BJ (cell line): ENCODE data around the gene HOXC6. TPM values are rescaled to one million over a fixed set of nuclear protein-coding genes. Genes with fewer than 3 reads are reported as not detected.

Experiments
- CTCF ChIA-PET: fragments of 350-600 bp; formaldehyde crosslinking; extraction: SDS; loops from one replicate; lab custom pipeline; 2021; ENCODE audit warnings: antibody characterized with exemption, inconsistent platforms; lab: Yijun Ruan, JAX
- POLR2A ChIA-PET: fragments of 300-600 bp; sonication (Branson Sonifier 250); formaldehyde crosslinking; extraction: SDS; loops from one replicate; lab custom pipeline; 2021; ENCODE audit warnings: antibody characterized with exemption; lab: Charles Lee
- DNase-seq: peaks from one replicate; pipeline ENCODE4 v3.0.0-alpha.2; 2011; ENCODE audit warnings: low read depth
- H3K27me3 ChIP-seq: 2 replicates; pipeline ENCODE4 v1.6.0; 2011; ENCODE audit warnings: low read length; ENCODE audit not compliant: control insufficient read depth, insufficient read depth
- H3K36me3 ChIP-seq: 2 replicates; pipeline ENCODE4 v1.5.1; 2011; ENCODE audit warnings: low read length; ENCODE audit not compliant: control insufficient read depth, insufficient read depth
- H3K4me3 ChIP-seq: 2 replicates; pipeline ENCODE4 v1.5.1; 2011; ENCODE audit warnings: low read depth, mild to moderate bottlenecking, control low read depth, low read length
- polyA plus RNA-seq: library from polyadenylated mRNA; depleted of rRNA; stranded (reverse); fragments of >200 nt; gene quantifications from 2 replicates; pipeline ENCODE4 v1.2.3, GENCODE V29; 2011
- TF ChIP-seq, protein P1 (sequence below): IDR thresholded peaks from 2 replicates; pipeline ENCODE4 v1.5.1; 2011; ENCODE audit warnings: low read depth, mild to moderate bottlenecking, control low read depth, inconsistent platforms, low read length, moderate library complexity; ENCODE audit not compliant: insufficient read depth

HOXC6 gene
- polyA plus RNA-seq, 1 experiment, result 5.9 TPM

- ChIA-PET POLR2A (no interaction called here), CTCF (no interaction called here)
- peaks cover 10% of the 10 kb centered on the region for H3K27me3 ChIP-seq
- H3K36me3 ChIP-seq, result no peaks in the 10 kb centered on the region; the same call in 1 of the 2 replicates
- no peak for DNase-seq
- H3K4me3 ChIP-seq, result no peak overlapping the region
- TF ChIP-seq, protein P1, sequence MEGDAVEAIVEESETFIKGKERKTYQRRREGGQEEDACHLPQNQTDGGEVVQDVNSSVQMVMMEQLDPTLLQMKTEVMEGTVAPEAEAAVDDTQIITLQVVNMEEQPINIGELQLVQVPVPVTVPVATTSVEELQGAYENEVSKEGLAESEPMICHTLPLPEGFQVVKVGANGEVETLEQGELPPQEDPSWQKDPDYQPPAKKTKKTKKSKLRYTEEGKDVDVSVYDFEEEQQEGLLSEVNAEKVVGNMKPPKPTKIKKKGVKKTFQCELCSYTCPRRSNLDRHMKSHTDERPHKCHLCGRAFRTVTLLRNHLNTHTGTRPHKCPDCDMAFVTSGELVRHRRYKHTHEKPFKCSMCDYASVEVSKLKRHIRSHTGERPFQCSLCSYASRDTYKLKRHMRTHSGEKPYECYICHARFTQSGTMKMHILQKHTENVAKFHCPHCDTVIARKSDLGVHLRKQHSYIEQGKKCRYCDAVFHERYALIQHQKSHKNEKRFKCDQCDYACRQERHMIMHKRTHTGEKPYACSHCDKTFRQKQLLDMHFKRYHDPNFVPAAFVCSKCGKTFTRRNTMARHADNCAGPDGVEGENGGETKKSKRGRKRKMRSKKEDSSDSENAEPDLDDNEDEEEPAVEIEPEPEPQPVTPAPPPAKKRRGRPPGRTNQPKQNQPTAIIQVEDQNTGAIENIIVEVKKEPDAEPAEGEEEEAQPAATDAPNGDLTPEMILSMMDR, result no peak
These were observed 33.2 kb upstream of the HOXC6 start for GRCh38 chr12:53995002-53995377.

- no peak for DNase-seq
- POLR2A ChIA-PET, result no interaction called here
- no peaks in the 10 kb centered on the region for H3K36me3 ChIP-seq
- CTCF ChIA-PET, result no interaction called here
- H3K4me3 ChIP-seq, result no peak overlapping the region
- TF ChIP-seq, protein P1, result no peak
- peaks cover 10% of the 10 kb centered on the region for H3K27me3 ChIP-seq
These were observed 32.6 kb upstream of the HOXC6 start for GRCh38 chr12:53995378-53996239.

DNA sequence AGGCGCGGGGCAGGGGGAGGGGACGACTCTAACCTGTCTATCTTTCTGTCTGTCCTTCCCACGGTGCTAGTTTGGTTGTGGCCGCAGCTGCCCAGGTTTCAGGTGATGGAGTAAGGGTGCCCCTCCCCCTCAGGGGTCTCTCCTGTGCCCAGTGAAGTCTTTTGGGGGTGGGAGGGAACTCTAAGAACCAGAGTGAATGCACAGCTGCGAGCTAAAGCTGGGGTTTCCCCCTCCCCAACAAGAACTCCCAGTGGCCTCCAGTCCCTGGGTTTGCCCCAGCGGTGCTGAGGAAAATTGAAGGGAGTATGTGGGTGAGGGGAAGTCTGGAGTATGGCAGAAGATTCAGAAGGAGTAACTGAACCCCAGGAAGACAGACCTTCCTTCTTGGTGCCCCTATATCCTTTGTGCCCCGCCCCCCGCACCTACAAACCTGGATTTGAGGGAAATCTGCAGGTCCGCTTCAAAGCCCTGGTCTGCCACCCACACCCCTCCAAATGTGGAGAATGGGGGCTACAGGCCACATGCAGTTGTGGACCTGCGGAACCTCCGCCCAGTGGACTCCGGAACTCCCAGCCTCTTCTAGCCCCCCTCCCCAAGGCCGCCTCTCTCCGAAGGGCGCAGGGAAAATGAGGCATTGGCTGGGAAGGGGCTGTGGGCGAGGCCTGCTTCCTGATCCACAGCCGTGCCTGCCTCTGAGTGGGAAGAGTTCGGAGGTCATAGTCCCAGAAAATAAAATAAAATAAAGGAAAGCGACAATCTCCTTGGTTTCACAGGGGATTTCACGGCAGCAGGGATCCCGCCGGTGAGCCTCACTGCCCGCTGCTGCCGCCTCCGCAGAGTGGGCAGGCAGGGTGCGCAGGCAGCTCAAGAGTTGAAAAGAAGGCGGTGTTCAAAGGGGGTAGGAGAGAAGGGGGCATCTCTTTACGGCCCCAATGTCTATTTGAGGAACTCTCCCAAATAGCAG is 31.7 kb upstream of the HOXC6 start:
- DNase-seq, result no peak
- Histone ChIP-seq H3K4me3 (no peak overlapping the region), H3K36me3 (no peaks in the 10 kb centered on the region), H3K27me3 (peaks cover 7% of the 10 kb centered on the region)
- ChIA-PET POLR2A (no interaction called here), CTCF (interaction anchor here (6.3 kb wide), 1 partner anchor 10 kb away, joined by 81 read pairs; the partner anchor contains the start of gene HOXC10)
- TF ChIP-seq, protein P1, result no peak

GRCh38 chr12:53997204-53998109 is 30.8 kb upstream of the HOXC6 start:
- no peak for DNase-seq
- Histone ChIP-seq H3K4me3 (no peak overlapping the region), H3K36me3 (no peaks in the 10 kb centered on the region), H3K27me3 (peaks cover 5% of the 10 kb centered on the region)
- ChIA-PET POLR2A (interaction anchor here (0.6 kb wide), 1 partner anchor 24 kb away, joined by 4 read pairs; the partner anchor contains the start of gene HOXC11), CTCF (interaction anchor here (1.0 to 16.8 kb wide), 4 partner anchors 8 to 211 kb away, joined by 4 to 213 read pairs (median 140); partner anchors contain the start of gene HOXC10)
- TF ChIP-seq, protein P1, result no peak
